Measurements from ENCODE around the gene PDE6G. TPM values are rescaled to one million over a fixed set of nuclear protein-coding genes. Genes with fewer than 3 reads are reported as not detected.
"Not testable (repeated sequence)": the region's sequence is repeated elsewhere in the genome, so short reads cannot be mapped to it uniquely, and the experiment has no call there.

The PDE6G gene
- total and polyA plus RNA-seq, 5 donors = 0.41 TPM; not detected in 4

GRCh38 chr17:81641825-81642489 lies 14.4 kb downstream of the PDE6G start:
- intact Hi-C loops (cut with DNase I) = no loop called here
- DNase-seq (peak in 1 of 3 donors; percentile 44), ATAC-seq (peak in 1 of 2 donors; percentile 7)
- Histone ChIP-seq H3K27me3 (ENCODE audit: control insufficient read depth, insufficient read depth) (no peaks in the 10 kb centered on the region), H3K4me3 (ENCODE audit: low read length) (no peak overlapping the region), H3K9me3 (ENCODE audit: control insufficient read depth, low read length) (no peaks in the 10 kb centered on the region), H3K4me1 (ENCODE audit: control insufficient read depth, insufficient read depth, low read length) (no peaks in the 10 kb centered on the region), H3K27ac (ENCODE audit: low read length) (no peak overlapping the region)
- 93% methylated on average over 16 of the region's 17 CpGs for WGBS

- no peak overlapping the region for H3K4me3 ChIP-seq (ENCODE audit: low read length)
- peak in 1 of 3 donors; percentile 4 for DNase-seq
- no peak overlapping the region for H3K27ac ChIP-seq (ENCODE audit: low read length)
- WGBS = 94% methylated on average over 9 of the region's 9 CpGs
- peaks cover 4% of the 10 kb centered on the region for H3K4me1 ChIP-seq (ENCODE audit: control insufficient read depth, insufficient read depth, low read length)
- H3K9me3 ChIP-seq (ENCODE audit: control insufficient read depth, low read length) = no peaks in the 10 kb centered on the region
- H3K27me3 ChIP-seq (ENCODE audit: control insufficient read depth, insufficient read depth) = no peaks in the 10 kb centered on the region
- intact Hi-C loops (cut with DNase I) = no loop called here
- no peak for ATAC-seq
Observed at GRCh38 chr17:81640011-81640410, 16.3 kb downstream of the PDE6G start.

GRCh38 chr17:81638683-81639082 lies 17.7 kb downstream of the PDE6G start:
- intact Hi-C loops (cut with DNase I) = no loop called here
- ATAC-seq (no peak), DNase-seq (peak in 1 of 3 donors; percentile 1)
- Histone ChIP-seq H3K4me3 (ENCODE audit: low read length) (no peak overlapping the region), H3K4me1 (ENCODE audit: control insufficient read depth, insufficient read depth, low read length) (peaks cover 4% of the 10 kb centered on the region), H3K27me3 (ENCODE audit: control insufficient read depth, insufficient read depth) (no peaks in the 10 kb centered on the region), H3K27ac (ENCODE audit: low read length) (no peak overlapping the region), H3K9me3 (ENCODE audit: control insufficient read depth, low read length) (no peaks in the 10 kb centered on the region)
- WGBS = 53% methylated on average over 4 of the region's 4 CpGs

- Histone ChIP-seq H3K4me1 (ENCODE audit: control insufficient read depth, insufficient read depth, low read length) (peaks cover 4% of the 10 kb centered on the region), H3K9me3 (ENCODE audit: control insufficient read depth, low read length) (no peaks in the 10 kb centered on the region), H3K4me3 (ENCODE audit: low read length) (peak within 1 kb of the TSS; percentile 88), H3K27me3 (ENCODE audit: control insufficient read depth, insufficient read depth) (no peaks in the 10 kb centered on the region), H3K27ac (ENCODE audit: low read length) (peak within 1 kb of the TSS; percentile 88)
- intact Hi-C loops (cut with DNase I) = no loop called here
- WGBS = under 1% methylated on average over 77 of the region's 77 CpGs
- peak; percentile 85 to 95 (median 94) for DNase-seq
- peak; percentile 81 to 91 for ATAC-seq
Observed at GRCh38 chr17:81636505-81637288, 19.6 kb downstream of the PDE6G start, which contains the start of the genes NPLOC4 and TSPAN10. Gene NPLOC4, minus strand, starts transcription at chr17:81637112. Its CDS starts 182 bp downstream, at chr17:81636930. Gene TSPAN10, plus strand, starts transcription at chr17:81637196. Its CDS starts 5,217 bp downstream, at chr17:81642413.

GRCh38 chr17:81635973-81636504 lies 20.3 kb downstream of the PDE6G start:
- WGBS = 34% methylated on average over 18 of the region's 18 CpGs
- ATAC-seq (no peak), DNase-seq (peak in 1 of 3 donors; percentile 18)
- H3K27me3 ChIP-seq (ENCODE audit: control insufficient read depth, insufficient read depth) = no peaks in the 10 kb centered on the region
- peaks cover 4% of the 10 kb centered on the region for H3K4me1 ChIP-seq (ENCODE audit: control insufficient read depth, insufficient read depth, low read length)
- intact Hi-C loops (cut with DNase I) = no loop called here
- H3K27ac ChIP-seq (ENCODE audit: low read length) = peak overlapping the region; percentile 88
- H3K9me3 ChIP-seq (ENCODE audit: control insufficient read depth, low read length) = no peaks in the 10 kb centered on the region
- H3K4me3 ChIP-seq (ENCODE audit: low read length) = peak overlapping the region; percentile 88

- peaks cover 4% of the 10 kb centered on the region for H3K4me1 ChIP-seq (ENCODE audit: control insufficient read depth, insufficient read depth, low read length)
- H3K4me3 ChIP-seq (ENCODE audit: low read length) = peak overlapping the region; percentile 88
- H3K27me3 ChIP-seq (ENCODE audit: control insufficient read depth, insufficient read depth) = no peaks in the 10 kb centered on the region
- ATAC-seq = no peak
- no peaks in the 10 kb centered on the region for H3K9me3 ChIP-seq (ENCODE audit: control insufficient read depth, low read length)
- no peak for DNase-seq
- H3K27ac ChIP-seq (ENCODE audit: low read length) = no peak overlapping the region
- WGBS = 93% methylated on average over 5 of the region's 5 CpGs
- intact Hi-C loops (cut with DNase I) = no loop called here
Observed at GRCh38 chr17:81635431-81635830, 20.9 kb downstream of the PDE6G start.

- Histone ChIP-seq H3K4me3 (ENCODE audit: low read length) (no peak overlapping the region), H3K27ac (ENCODE audit: low read length) (no peak overlapping the region), H3K9me3 (ENCODE audit: control insufficient read depth, low read length) (no peaks in the 10 kb centered on the region), H3K27me3 (ENCODE audit: control insufficient read depth, insufficient read depth) (no peaks in the 10 kb centered on the region), H3K4me1 (ENCODE audit: control insufficient read depth, insufficient read depth, low read length) (peaks cover 4% of the 10 kb centered on the region)
- intact Hi-C loops (cut with DNase I) = no loop called here
- 74% methylated on average over 7 of the region's 7 CpGs for WGBS
- DNase-seq = no peak
- no peak for ATAC-seq
Observed at GRCh38 chr17:81631482-81631881, 24.9 kb downstream of the PDE6G start.

GRCh38 chr17:81630274-81630673 lies 26.1 kb downstream of the PDE6G start:
- Histone ChIP-seq H3K4me1 (ENCODE audit: control insufficient read depth, insufficient read depth, low read length) (peaks cover under 1% of the 10 kb centered on the region), H3K27me3 (ENCODE audit: control insufficient read depth, insufficient read depth) (no peaks in the 10 kb centered on the region), H3K9me3 (ENCODE audit: control insufficient read depth, low read length) (no peaks in the 10 kb centered on the region), H3K4me3 (ENCODE audit: low read length) (no peak overlapping the region), H3K27ac (ENCODE audit: low read length) (no peak overlapping the region)
- ATAC-seq (no peak), DNase-seq (peak in 1 of 3 donors; percentile 4)
- 83% methylated on average over 8 of the region's 8 CpGs for WGBS
- intact Hi-C loops (cut with DNase I) = no loop called here

- intact Hi-C loops (cut with DNase I) = no loop called here
- ATAC-seq (peak; percentile 52 to 59), DNase-seq (no peak)
- peaks cover 5% of the 10 kb centered on the region for H3K4me1 ChIP-seq (ENCODE audit: control insufficient read depth, insufficient read depth, low read length)
- no peak overlapping the region for H3K4me3 ChIP-seq (ENCODE audit: low read length)
- no peaks in the 10 kb centered on the region for H3K27me3 ChIP-seq (ENCODE audit: control insufficient read depth, insufficient read depth)
- no peak overlapping the region for H3K27ac ChIP-seq (ENCODE audit: low read length)
- 44% methylated on average over 11 of the region's 11 CpGs for WGBS
- no peaks in the 10 kb centered on the region for H3K9me3 ChIP-seq (ENCODE audit: control insufficient read depth, low read length)
Observed at GRCh38 chr17:81621494-81622130, 34.7 kb downstream of the PDE6G start.

GRCh38 chr17:81618307-81618706 lies 38.0 kb downstream of the PDE6G start:
- H3K4me3 ChIP-seq (ENCODE audit: low read length); DNase-seq; H3K9me3 ChIP-seq (ENCODE audit: control insufficient read depth, low read length); ATAC-seq; H3K27me3 ChIP-seq (ENCODE audit: control insufficient read depth, insufficient read depth); intact Hi-C loops (cut with DNase I); H3K27ac ChIP-seq (ENCODE audit: low read length): not testable (repeated sequence)
- WGBS = 96% methylated on average over 28 of the region's 36 CpGs
- peaks cover 10% of the 10 kb centered on the region for H3K4me1 ChIP-seq (ENCODE audit: control insufficient read depth, insufficient read depth, low read length)

Measured in right cardiac atrium (tissue), 5 donors.